Liver (tissue), 9 donors: Measurements from ENCODE around the gene GTF3C6. TPM values are rescaled to one million over a fixed set of nuclear protein-coding genes. Genes with fewer than 3 reads are reported as not detected.

Source experiments
- DNase-seq: peaks from one replicate; pipeline ENCODE4 v3.0.0-alpha.2; 2017; ENCODE audit warnings: low spot score
- H3K27ac ChIP-seq, 2 donors: one replicate each; pipeline ENCODE4 v1.7.0; 2013; ENCODE audit warnings: inconsistent platforms in 2 of 2, low read length in 2 of 2, control low read depth in 1 of 2, low read depth in 1 of 2, mild to moderate bottlenecking in 1 of 2
- H3K27me3 ChIP-seq, 4 donors: one replicate each; pipeline versions ENCODE4 v1.6.1 to v1.7.0; 2013; ENCODE audit warnings: low read length in 3 of 4, inconsistent platforms in 1 of 4, mild to moderate bottlenecking in 1 of 4, moderate library complexity in 1 of 4; ENCODE audit not compliant: control insufficient read depth in 4 of 4, insufficient read depth in 4 of 4
- H3K36me3 ChIP-seq, 4 donors: one replicate each; pipeline versions ENCODE4 v1.6.1 to v1.7.0; 2013; ENCODE audit warnings: low read length in 3 of 4, mild to moderate bottlenecking in 3 of 4, low read depth in 1 of 4, moderate library complexity in 1 of 4; ENCODE audit not compliant: control insufficient read depth in 4 of 4, insufficient read depth in 3 of 4
- H3K4me1 ChIP-seq, 4 donors: one replicate each; pipeline versions ENCODE4 v1.6.1 to v1.7.0; 2013; ENCODE audit warnings: low read length in 3 of 4, mild to moderate bottlenecking in 3 of 4, moderate library complexity in 1 of 4; ENCODE audit not compliant: control insufficient read depth in 4 of 4, insufficient read depth in 4 of 4
- H3K4me3 ChIP-seq, 3 donors: one replicate each; pipeline versions ENCODE4 v1.6.1 to v1.7.0; 2013; ENCODE audit warnings: low read length in 3 of 3, control low read depth in 1 of 3, low read depth in 1 of 3, mild to moderate bottlenecking in 1 of 3
- H3K9ac ChIP-seq, 2 donors: one replicate each; pipeline ENCODE4 v1.7.0; 2013; ENCODE audit warnings: low read length in 2 of 2, mild to moderate bottlenecking in 2 of 2, moderate library complexity in 2 of 2, control low read depth in 1 of 2, low read depth in 1 of 2
- H3K9me3 ChIP-seq, 4 donors: one replicate each; pipeline versions ENCODE4 v1.6.1 to v1.7.0; 2013; ENCODE audit warnings: low read length in 3 of 4; ENCODE audit not compliant: control insufficient read depth in 4 of 4
- CTCF ChIP-seq: fragments of 150-350 bp; IDR thresholded peaks from 2 replicates; pipeline ENCODE4 v1.5.1; 2017; ENCODE audit warnings: improper control_type of control experiment, low read depth, low read length; ENCODE audit not compliant: missing input control
- EGR1 ChIP-seq, 2 donors: IDR thresholded peaks; 2 replicates each; pipeline ENCODE4 v1.6.1; 2016 to 2018; ENCODE audit warnings: antibody characterized with exemption in 2 of 2, low read depth in 2 of 2
- FOXA1 ChIP-seq: IDR thresholded peaks from 2 replicates; pipeline ENCODE4 v1.6.1; 2016; ENCODE audit warnings: antibody characterized with exemption
- HNF4A ChIP-seq, 2 donors: conservative IDR thresholded peaks; 2 replicates each; pipeline ENCODE4 v1.6.1; 2016; ENCODE audit warnings: antibody characterized with exemption in 2 of 2, mild to moderate bottlenecking in 2 of 2
- HNF4G ChIP-seq: IDR thresholded peaks from 2 replicates; pipeline ENCODE4 v1.6.1; 2016; ENCODE audit warnings: antibody characterized with exemption
- MAX ChIP-seq: IDR thresholded peaks from 2 replicates; pipeline ENCODE4 v1.6.1; 2016; ENCODE audit warnings: antibody characterized with exemption
- NR2F2 ChIP-seq: IDR thresholded peaks from 2 replicates; pipeline ENCODE4 v1.6.1; 2016; ENCODE audit warnings: antibody characterized with exemption
- RAD21 ChIP-seq, 2 donors: IDR thresholded peaks; 2 replicates each; pipeline ENCODE4 v1.6.1; 2016; ENCODE audit warnings: antibody characterized with exemption in 2 of 2, mild to moderate bottlenecking in 2 of 2
- REST ChIP-seq: IDR thresholded peaks from 2 replicates; pipeline ENCODE4 v1.6.1; 2016; ENCODE audit warnings: antibody characterized with exemption, mild to moderate bottlenecking
- RXRA ChIP-seq, 2 donors: IDR thresholded peaks; 2 replicates each; pipeline ENCODE4 v1.6.1; 2017 to 2018; ENCODE audit warnings: antibody characterized with exemption in 2 of 2, mild to moderate bottlenecking in 1 of 2
- YY1 ChIP-seq: IDR thresholded peaks from 2 replicates; pipeline ENCODE4 v1.6.1; 2016; ENCODE audit warnings: antibody characterized with exemption, mild to moderate bottlenecking
- ZBTB33 ChIP-seq: IDR thresholded peaks from 2 replicates; pipeline ENCODE4 v1.6.1; 2016; ENCODE audit warnings: antibody characterized with exemption
- WGBS: extraction: QIAGEN DNeasy Blood & Tissue Kit; methylation state at CpG from one replicate; pipeline ENCODE4 v1.1.7; 2013; 5-methylcytosine and 5-hydroxymethylcytosine counted together
- polyA plus RNA-seq, 2 donors: library from polyadenylated mRNA; stranded (reverse) in 1 of 2; unstranded in 1 of 2; fragments of 200-250 nt in 1 of 2; fragments of >200 nt in 1 of 2; fragmentation: Nextera tagmentation in 1 of 2; extraction: Ambion mirVana in 1 of 2; gene quantifications; one replicate each; pipeline versions ENCODE4 v1.2.1 to v1.2.3, GENCODE V29; 2013 to 2015
- total RNA-seq, 2 donors: library from RNA; depleted of rRNA; stranded (reverse); fragments of >200 nt; gene quantifications; one replicate each; pipeline ENCODE4 v1.2.3, GENCODE V29; 2014
- donor health status: healthy.
- donor health status: healthy.
- donor health status: healthy.
- donor health status: healthy.
- donor health status: healthy.

GTF3C6 gene
- total and polyA plus RNA-seq, 4 donors: 16.3 to 53.3 (median 22.2) TPM

- H3K36me3 ChIP-seq: no peaks in the 10 kb centered on the region
- 93% methylated on average over 1 of the region's 1 CpG for WGBS
- no peak for DNase-seq
- H3K9ac ChIP-seq: no peak overlapping the region
- no peaks in the 10 kb centered on the region for H3K27me3 ChIP-seq
- no peaks in the 10 kb centered on the region for H3K4me1 ChIP-seq
- no peak for TF ChIP-seq EGR1 (IDR thresholded peaks at IDR 0.05; ENCODE audit: low read depth in 2 of 2)
- TF ChIP-seq CTCF: no peak
- no peak for TF ChIP-seq ZBTB33
- no peak for TF ChIP-seq RXRA (IDR thresholded peaks at IDR 0.05)
- no peak for TF ChIP-seq NR2F2
- no peak for TF ChIP-seq REST
- TF ChIP-seq MAX: no peak
- no peak for TF ChIP-seq FOXA1
- TF ChIP-seq YY1: no peak
- no peak overlapping the region for H3K4me3 ChIP-seq
- no peak overlapping the region for H3K27ac ChIP-seq
- no peaks in the 10 kb centered on the region for H3K9me3 ChIP-seq
These were observed 13.8 kb upstream of the GTF3C6 start for GRCh38 chr6:110944681-110945151.

- H3K27me3 ChIP-seq: no peaks in the 10 kb centered on the region
- H3K27ac ChIP-seq: no peak overlapping the region
- no peaks in the 10 kb centered on the region for H3K36me3 ChIP-seq
- H3K4me1 ChIP-seq: peaks cover 2 to 10% (median 9%) of the 10 kb centered on the region in 4 donors
- H3K9ac ChIP-seq: no peak overlapping the region
- TF ChIP-seq HNF4G (no peak), HNF4A (conservative IDR thresholded peaks at IDR 0.05) (no peak), RAD21 (IDR thresholded peaks at IDR 0.05) (no peak)
- H3K9me3 ChIP-seq: no peaks in the 10 kb centered on the region
- no peak overlapping the region for H3K4me3 ChIP-seq
- no peak for DNase-seq
- WGBS: 91% methylated on average over 2 of the region's 2 CpGs
These were observed 12.0 kb upstream of the GTF3C6 start for GRCh38 chr6:110946498-110946897.
